Measurements from ENCODE around the gene GPATCH1. TPM values are rescaled to one million over a fixed set of nuclear protein-coding genes. Genes with fewer than 3 reads are reported as not detected.

Gene GPATCH1
- polyA plus RNA-seq, 3 donors from 2014 or later = 2.6 to 5.5 (median 3.7) TPM

- H3K27me3 Mint-ChIP-seq (ENCODE audit: low read depth in 3 of 3) = peaks cover 0 to 4% (median 2%) of the 10 kb centered on the region in 3 donors
- no peaks in the 10 kb centered on the region for H3K36me3 Mint-ChIP-seq
- no peak for DNase-seq
- no peaks in the 10 kb centered on the region for H3K4me1 Mint-ChIP-seq
- no peaks in the 10 kb centered on the region for H3K9me3 Mint-ChIP-seq
- H3K27ac Mint-ChIP-seq = no peak overlapping the region
- no peak overlapping the region for H3K4me3 Mint-ChIP-seq
Measured at GRCh38 chr19:33048806-33049676, 31.9 kb upstream of the GPATCH1 start.

- Mint-ChIP-seq H3K36me3 (no peaks in the 10 kb centered on the region), H3K27me3 (ENCODE audit: low read depth in 3 of 3) (peaks cover 0 to 4% (median 2%) of the 10 kb centered on the region in 3 donors), H3K27ac (no peak overlapping the region)
Measured at GRCh38 chr19:33050110-33050509, 30.9 kb upstream of the GPATCH1 start.

GRCh38 chr19:33052352-33052972 lies 28.5 kb upstream of the GPATCH1 start:
- Mint-ChIP-seq H3K9me3 (no peaks in the 10 kb centered on the region), H3K4me1 (no peaks in the 10 kb centered on the region), H3K27me3 (ENCODE audit: low read depth in 3 of 3) (peaks cover 0 to 2% (median under 1%) of the 10 kb centered on the region in 3 donors), H3K27ac (no peak overlapping the region), H3K4me3 (no peak overlapping the region), H3K36me3 (no peaks in the 10 kb centered on the region)
- no peak for DNase-seq

More at GRCh38 chr19:33050110-33050509, 30.9 kb upstream of the GPATCH1 start:
- H3K4me1 Mint-ChIP-seq = no peaks in the 10 kb centered on the region
- H3K9me3 Mint-ChIP-seq = no peaks in the 10 kb centered on the region
- no peak overlapping the region for H3K4me3 Mint-ChIP-seq
- no peak for DNase-seq

DNA sequence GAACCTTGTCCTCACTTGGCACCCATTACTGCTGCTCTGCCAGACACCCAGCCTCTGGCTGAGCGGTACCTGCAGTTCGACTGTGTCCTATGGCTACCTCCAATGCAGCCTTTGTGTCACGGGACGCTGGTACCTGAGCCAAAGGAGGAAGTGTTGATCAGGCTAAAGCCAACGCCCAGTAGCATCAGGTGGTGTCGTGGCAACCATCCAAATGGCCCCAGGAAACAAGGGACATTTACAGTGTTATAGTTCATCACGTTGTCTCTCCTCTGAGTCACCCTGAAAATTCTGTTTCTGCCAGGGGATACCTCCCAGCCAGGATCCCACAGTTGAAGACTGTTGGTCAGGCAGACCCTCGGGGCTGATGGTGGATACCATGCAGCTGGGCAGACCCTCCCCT lies 26.4 kb upstream of the GPATCH1 start:
- H3K27ac Mint-ChIP-seq = no peak overlapping the region
- no peaks in the 10 kb centered on the region for H3K9me3 Mint-ChIP-seq
- H3K36me3 Mint-ChIP-seq = no peaks in the 10 kb centered on the region
- H3K4me1 Mint-ChIP-seq = no peaks in the 10 kb centered on the region
- no peak overlapping the region for H3K4me3 Mint-ChIP-seq
- H3K27me3 Mint-ChIP-seq (ENCODE audit: low read depth in 3 of 3) = peaks cover 0 to 3% (median 2%) of the 10 kb centered on the region in 3 donors
- no peak for DNase-seq

DNA sequence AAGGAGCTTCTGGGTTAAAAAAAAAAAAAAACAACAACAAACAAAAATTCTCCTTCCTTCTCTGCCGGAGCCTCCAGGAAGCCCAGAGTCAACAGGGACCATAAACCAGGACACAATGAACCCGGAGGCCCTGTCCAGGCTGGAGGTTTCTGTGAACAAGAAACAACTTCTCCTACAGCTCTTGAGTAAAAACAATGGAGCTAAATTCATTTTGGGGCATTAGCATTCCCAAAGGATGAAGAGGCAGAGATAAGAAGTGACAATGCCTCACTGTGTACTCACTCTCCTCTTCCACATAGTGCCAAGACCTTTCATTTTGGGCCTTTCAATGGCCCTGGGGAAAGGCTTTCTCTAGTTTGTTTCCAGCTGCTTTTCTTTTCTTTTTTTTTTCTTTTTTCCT lies 25.3 kb upstream of the GPATCH1 start:
- Mint-ChIP-seq H3K36me3 (no peaks in the 10 kb centered on the region), H3K4me3 (no peak overlapping the region), H3K9me3 (no peaks in the 10 kb centered on the region), H3K27me3 (ENCODE audit: low read depth in 3 of 3) (peaks cover 2 to 5% (median 4%) of the 10 kb centered on the region in 3 donors), H3K4me1 (no peaks in the 10 kb centered on the region), H3K27ac (no peak overlapping the region)
- DNase-seq = no peak

DNA sequence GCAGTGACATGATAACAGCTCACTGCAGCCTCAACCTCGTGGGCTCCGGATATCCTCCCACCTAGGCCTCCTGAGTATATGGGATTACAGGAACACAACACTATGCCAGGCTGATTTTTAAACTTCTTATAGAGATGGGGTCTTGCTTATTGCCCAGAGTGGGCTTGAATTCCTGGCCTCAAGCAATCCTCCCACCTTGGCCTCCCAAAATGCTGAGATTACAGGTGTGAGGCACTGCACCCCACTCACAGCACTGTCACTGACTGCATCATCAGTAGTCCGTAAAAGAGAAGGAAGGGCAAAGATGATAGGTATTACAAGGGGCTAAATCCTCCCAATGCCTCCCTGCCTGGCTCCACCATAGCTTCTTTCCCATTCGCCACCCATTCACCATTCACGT lies 20.4 kb upstream of the GPATCH1 start:
- no peaks in the 10 kb centered on the region for H3K9me3 Mint-ChIP-seq
- no peaks in the 10 kb centered on the region for H3K36me3 Mint-ChIP-seq
- H3K4me1 Mint-ChIP-seq = no peaks in the 10 kb centered on the region
- no peak overlapping the region for H3K4me3 Mint-ChIP-seq
- no peak overlapping the region for H3K27ac Mint-ChIP-seq
- DNase-seq = no peak
- peaks cover 0 to 13% (median 9%) of the 10 kb centered on the region in 3 donors for H3K27me3 Mint-ChIP-seq (ENCODE audit: low read depth in 3 of 3)

- Mint-ChIP-seq H3K27me3 (ENCODE audit: low read depth in 3 of 3) (peaks cover 0 to 16% (median 16%) of the 10 kb centered on the region in 3 donors), H3K27ac (no peak overlapping the region), H3K4me1 (no peaks in the 10 kb centered on the region), H3K9me3 (no peaks in the 10 kb centered on the region), H3K4me3 (no peak overlapping the region), H3K36me3 (no peaks in the 10 kb centered on the region)
- no peak for DNase-seq
Measured at GRCh38 chr19:33062902-33063301, 18.1 kb upstream of the GPATCH1 start.

DNA sequence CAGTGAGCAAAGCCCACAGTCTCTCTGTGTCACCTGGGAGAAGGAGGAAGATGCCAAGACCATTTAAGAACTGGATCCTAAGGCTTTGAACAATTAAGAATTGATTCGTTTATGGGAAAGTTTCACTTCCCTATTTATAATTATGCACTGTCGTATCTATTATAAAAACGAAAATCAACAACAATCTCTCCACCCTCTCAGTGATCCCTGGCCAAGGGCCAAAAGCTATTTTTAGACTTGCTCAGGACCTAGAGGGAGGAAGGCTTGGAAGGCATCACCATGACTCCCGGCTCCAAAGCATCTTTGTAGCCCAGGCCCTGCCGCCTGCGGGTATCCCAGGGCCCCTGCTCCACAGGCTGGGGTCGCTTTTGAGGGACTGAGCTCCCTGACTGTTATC lies 17.6 kb upstream of the GPATCH1 start:
- H3K27ac Mint-ChIP-seq = no peak overlapping the region
- no peak for DNase-seq
- no peaks in the 10 kb centered on the region for H3K36me3 Mint-ChIP-seq
- no peak overlapping the region for H3K4me3 Mint-ChIP-seq
- no peaks in the 10 kb centered on the region for H3K9me3 Mint-ChIP-seq
- H3K4me1 Mint-ChIP-seq = no peaks in the 10 kb centered on the region
- H3K27me3 Mint-ChIP-seq (ENCODE audit: low read depth in 3 of 3) = peaks cover 0 to 16% (median 16%) of the 10 kb centered on the region in 3 donors

- Mint-ChIP-seq H3K4me3 (peak overlapping the region in 3 of 5 donors; percentile 30 to 66 (median 44)), H3K9me3 (no peaks in the 10 kb centered on the region), H3K36me3 (no peaks in the 10 kb centered on the region), H3K27ac (no peak overlapping the region), H3K27me3 (ENCODE audit: low read depth in 3 of 3) (peaks cover 0 to 16% (median 16%) of the 10 kb centered on the region in 3 donors), H3K4me1 (no peaks in the 10 kb centered on the region)
- no peak for DNase-seq
Measured at GRCh38 chr19:33063753-33064457, 17.1 kb upstream of the GPATCH1 start.

DNA sequence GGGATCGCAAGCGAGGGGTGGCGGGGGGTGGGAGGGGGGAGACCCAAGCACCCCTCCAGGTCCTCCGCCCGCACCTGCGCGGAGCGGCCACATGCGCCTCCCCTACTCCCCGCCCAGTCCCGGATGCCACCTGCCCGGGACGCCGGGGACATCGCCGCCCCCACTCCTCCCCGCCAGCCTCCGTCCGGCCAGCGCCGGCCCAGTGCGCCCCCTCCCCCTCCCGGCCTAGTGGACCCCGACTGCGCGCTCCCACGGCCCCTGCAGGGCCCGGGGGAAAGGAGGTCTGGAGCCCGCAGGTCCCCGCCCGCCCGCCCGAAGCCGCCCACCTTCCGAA lies 16.6 kb upstream of the GPATCH1 start:
- DNase-seq = no peak
- Mint-ChIP-seq H3K4me3 (peak overlapping the region in 2 of 5 donors; percentile 30 to 44), H3K4me1 (no peaks in the 10 kb centered on the region), H3K27ac (no peak overlapping the region), H3K9me3 (no peaks in the 10 kb centered on the region), H3K36me3 (no peaks in the 10 kb centered on the region), H3K27me3 (ENCODE audit: low read depth in 3 of 3) (peaks cover 0 to 16% (median 15%) of the 10 kb centered on the region in 3 donors)

- Mint-ChIP-seq H3K4me3 (peak within 1 kb of the TSS in 3 of 5 donors; percentile 30 to 66 (median 44)), H3K36me3 (no peaks in the 10 kb centered on the region), H3K27ac (no peak within 1 kb of the TSS), H3K4me1 (no peaks in the 10 kb centered on the region), H3K27me3 (ENCODE audit: low read depth in 3 of 3) (peaks cover 0 to 16% (median 13%) of the 10 kb centered on the region in 3 donors), H3K9me3 (no peaks in the 10 kb centered on the region)
- DNase-seq = no peak
Measured at GRCh38 chr19:33064792-33065550, 16.0 kb upstream of the GPATCH1 start, which contains the start of gene RHPN2. Gene RHPN2, minus strand, starts transcription at chr19:33064888. Its CDS starts 36 bp downstream, at chr19:33064852.

DNA sequence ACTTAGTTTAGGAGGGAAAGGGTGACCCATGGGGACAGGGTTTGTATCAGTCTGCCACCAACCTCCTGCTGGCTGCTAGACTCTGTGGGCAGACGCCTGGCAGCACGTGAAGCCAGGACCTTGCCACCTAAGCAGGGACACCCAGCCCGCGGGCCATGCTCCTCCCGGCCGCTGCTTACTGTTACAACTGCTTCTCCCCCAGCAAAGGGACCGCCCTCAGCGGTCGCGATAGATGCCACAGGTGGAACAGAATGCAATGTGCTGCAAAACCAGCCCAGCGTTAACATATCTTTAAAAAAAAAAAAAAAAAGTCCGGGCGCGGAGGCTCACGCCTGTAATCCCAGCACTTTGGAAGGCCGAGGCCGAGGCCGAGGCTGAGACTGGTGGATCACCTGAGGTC lies 14.4 kb upstream of the GPATCH1 start:
- Mint-ChIP-seq H3K27ac (no peak overlapping the region), H3K4me1 (no peaks in the 10 kb centered on the region), H3K4me3 (peak overlapping the region in 3 of 5 donors; percentile 36 to 64 (median 50))

DNA sequence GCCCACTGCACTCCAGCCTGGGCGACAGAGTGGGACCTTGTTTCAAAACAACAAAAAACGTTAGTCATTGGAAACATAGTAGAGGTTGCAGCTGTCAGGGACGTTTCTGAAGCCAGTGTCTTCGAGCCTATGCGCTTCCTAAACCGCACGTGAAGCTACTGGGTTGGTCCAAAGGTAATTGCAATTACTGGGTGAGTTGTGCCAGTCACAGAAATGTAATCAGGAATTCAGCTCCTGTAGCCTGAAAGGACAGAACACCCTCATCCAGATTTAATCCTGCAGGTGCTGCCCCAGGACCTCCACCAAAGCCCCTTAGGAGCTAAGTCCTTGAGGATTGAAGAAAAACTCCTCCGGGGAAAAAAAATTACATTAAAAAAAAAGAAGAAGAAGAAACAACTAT lies 13.9 kb upstream of the GPATCH1 start:
- Mint-ChIP-seq H3K4me3 (peak overlapping the region in 1 of 5 donors; percentile 11), H3K27me3 (ENCODE audit: low read depth in 3 of 3) (peaks cover 4 to 12% (median 11%) of the 10 kb centered on the region in 3 donors), H3K36me3 (no peaks in the 10 kb centered on the region), H3K9me3 (no peaks in the 10 kb centered on the region), H3K27ac (no peak overlapping the region), H3K4me1 (no peaks in the 10 kb centered on the region)
- DNase-seq = no peak

More for the DNA sequence above, 14.4 kb upstream of the GPATCH1 start:
- no peaks in the 10 kb centered on the region for H3K9me3 Mint-ChIP-seq
- peaks cover 4 to 11% (median 11%) of the 10 kb centered on the region in 3 donors for H3K27me3 Mint-ChIP-seq (ENCODE audit: low read depth in 3 of 3)
- H3K36me3 Mint-ChIP-seq = no peaks in the 10 kb centered on the region
- DNase-seq = no peak

Measured in immature natural killer cell (primary cell).